ENCODE measurements around the gene LIPG.
"Not testable (repeated sequence)": the region's sequence is repeated elsewhere in the genome, so short reads cannot be mapped to it uniquely, and the experiment has no call there.

LIPG gene

DNA sequence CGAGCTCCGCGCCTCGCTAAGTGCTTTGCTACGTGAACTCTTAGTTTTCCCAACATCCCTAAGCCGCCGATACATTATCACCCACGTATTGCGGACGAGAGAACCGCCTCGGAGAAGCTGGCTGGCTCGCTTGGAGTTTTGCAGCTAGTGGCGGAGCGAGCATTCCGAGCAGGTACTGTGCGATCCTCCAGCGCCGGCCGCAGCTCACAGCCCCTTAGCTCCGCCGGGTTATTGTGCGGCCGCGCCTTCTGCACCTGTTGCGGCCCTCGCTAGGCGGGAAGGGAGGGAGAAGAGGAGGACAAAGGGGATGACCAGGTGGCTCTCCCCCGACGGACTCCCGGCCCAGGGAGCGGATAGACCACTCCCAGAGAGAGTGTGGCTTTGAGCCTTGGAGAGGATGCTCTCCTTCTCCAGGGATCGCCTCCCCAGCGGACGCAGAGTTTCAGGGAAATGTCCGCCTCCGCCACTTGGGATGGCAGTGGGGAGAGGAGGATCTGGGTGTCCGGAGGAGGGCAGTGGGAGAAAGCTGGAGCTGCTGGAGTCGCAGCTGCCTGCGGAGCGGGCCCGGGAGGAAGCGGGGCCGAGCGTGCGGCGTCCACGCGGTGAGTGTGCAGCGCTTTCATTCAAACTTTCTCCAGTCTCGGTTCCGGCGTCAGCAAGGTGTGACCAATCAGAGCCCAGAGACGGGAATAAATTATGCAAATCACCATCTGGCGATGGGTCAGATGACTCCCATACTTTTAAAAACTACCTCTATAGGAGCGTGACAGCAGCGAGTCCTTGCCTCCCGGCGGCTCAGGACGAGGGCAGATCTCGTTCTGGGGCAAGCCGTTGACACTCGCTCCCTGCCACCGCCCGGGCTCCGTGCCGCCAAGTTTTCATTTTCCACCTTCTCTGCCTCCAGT lies at the start of gene LIPG:
TSS of gene LIPG (plus strand) at position 769 of the 905 bp plus-strand sequence. CDS start 252 bp downstream, outside the sequence.
- DNase-seq (ENCODE audit: low spot score): peak; percentile 56
- no peak within 1 kb of the TSS for H3K27ac Mint-ChIP-seq
- peaks cover 74% of the 10 kb centered on the region for H3K27me3 Mint-ChIP-seq (ENCODE audit: low read depth)
- no peaks in the 10 kb centered on the region for H3K9me3 Mint-ChIP-seq
- H3K36me3 Mint-ChIP-seq (ENCODE audit: low read depth): no peaks in the 10 kb centered on the region
- peak within 1 kb of the TSS; percentile 75 for H3K4me3 Mint-ChIP-seq
- H3K4me1 Mint-ChIP-seq (ENCODE audit: low read depth): peaks cover 15% of the 10 kb centered on the region

DNA sequence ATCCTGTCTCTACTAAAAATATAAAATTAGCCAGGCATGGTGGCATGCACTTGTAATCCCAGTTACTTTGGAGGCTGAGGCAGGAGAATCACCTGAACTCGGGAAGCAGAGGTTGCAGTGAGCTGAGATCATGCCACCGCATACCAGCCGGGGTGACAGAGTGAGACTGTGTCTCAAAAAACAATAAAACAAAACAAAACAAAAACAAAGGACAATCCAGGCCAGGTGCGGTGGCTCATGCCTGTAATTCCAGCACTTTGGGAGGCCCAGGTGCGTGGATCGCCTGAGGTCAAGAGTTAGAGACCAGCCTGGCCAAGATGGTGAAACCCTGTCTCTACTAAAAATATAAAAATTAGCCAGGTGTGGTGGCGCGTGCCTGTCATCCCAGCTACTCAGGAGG lies 49.0 kb upstream of the LIPG start:
- DNase-seq (ENCODE audit: low spot score); H3K27me3 Mint-ChIP-seq (ENCODE audit: low read depth); H3K4me3 Mint-ChIP-seq; H3K36me3 Mint-ChIP-seq (ENCODE audit: low read depth); H3K27ac Mint-ChIP-seq; H3K9me3 Mint-ChIP-seq; H3K4me1 Mint-ChIP-seq (ENCODE audit: low read depth): not testable (repeated sequence)

GRCh38 chr18:49514577-49514976 lies 47.3 kb upstream of the LIPG start:
- no peak for DNase-seq (ENCODE audit: low spot score)
- peaks cover 8% of the 10 kb centered on the region for H3K27me3 Mint-ChIP-seq (ENCODE audit: low read depth)
- H3K4me3 Mint-ChIP-seq: no peak overlapping the region
- no peaks in the 10 kb centered on the region for H3K4me1 Mint-ChIP-seq (ENCODE audit: low read depth)
- H3K36me3 Mint-ChIP-seq (ENCODE audit: low read depth): no peaks in the 10 kb centered on the region
- no peak overlapping the region for H3K27ac Mint-ChIP-seq
- no peaks in the 10 kb centered on the region for H3K9me3 Mint-ChIP-seq

GRCh38 chr18:49515003-49515402 lies 46.9 kb upstream of the LIPG start:
- not testable (repeated sequence) for DNase-seq (ENCODE audit: low spot score); H3K27ac Mint-ChIP-seq; H3K9me3 Mint-ChIP-seq; H3K27me3 Mint-ChIP-seq (ENCODE audit: low read depth); H3K4me1 Mint-ChIP-seq (ENCODE audit: low read depth); H3K4me3 Mint-ChIP-seq; H3K36me3 Mint-ChIP-seq (ENCODE audit: low read depth)

GRCh38 chr18:49515516-49515915 lies 46.3 kb upstream of the LIPG start:
- H3K4me3 Mint-ChIP-seq: no peak overlapping the region
- DNase-seq (ENCODE audit: low spot score): no peak
- H3K4me1 Mint-ChIP-seq (ENCODE audit: low read depth): no peaks in the 10 kb centered on the region
- no peaks in the 10 kb centered on the region for H3K9me3 Mint-ChIP-seq
- no peaks in the 10 kb centered on the region for H3K36me3 Mint-ChIP-seq (ENCODE audit: low read depth)
- no peak overlapping the region for H3K27ac Mint-ChIP-seq
- peaks cover 8% of the 10 kb centered on the region for H3K27me3 Mint-ChIP-seq (ENCODE audit: low read depth)

GRCh38 chr18:49517483-49517882 lies 44.4 kb upstream of the LIPG start:
- H3K27me3 Mint-ChIP-seq (ENCODE audit: low read depth): peaks cover 9% of the 10 kb centered on the region
- H3K9me3 Mint-ChIP-seq: no peaks in the 10 kb centered on the region
- H3K36me3 Mint-ChIP-seq (ENCODE audit: low read depth): no peaks in the 10 kb centered on the region
- no peaks in the 10 kb centered on the region for H3K4me1 Mint-ChIP-seq (ENCODE audit: low read depth)
- no peak overlapping the region for H3K27ac Mint-ChIP-seq
- no peak overlapping the region for H3K4me3 Mint-ChIP-seq
- no peak for DNase-seq (ENCODE audit: low spot score)

GRCh38 chr18:49519101-49519971 lies 42.5 kb upstream of the LIPG start:
- DNase-seq (ENCODE audit: low spot score): no peak
- Mint-ChIP-seq H3K36me3 (ENCODE audit: low read depth) (no peaks in the 10 kb centered on the region), H3K4me1 (ENCODE audit: low read depth) (no peaks in the 10 kb centered on the region), H3K4me3 (no peak overlapping the region), H3K9me3 (no peaks in the 10 kb centered on the region), H3K27me3 (ENCODE audit: low read depth) (peaks cover 9% of the 10 kb centered on the region), H3K27ac (peak overlapping the region; percentile 24)

GRCh38 chr18:49520661-49521145 lies 41.2 kb upstream of the LIPG start:
- Mint-ChIP-seq H3K27me3 (ENCODE audit: low read depth) (peaks cover 9% of the 10 kb centered on the region), H3K4me3 (no peak overlapping the region), H3K9me3 (no peaks in the 10 kb centered on the region), H3K36me3 (ENCODE audit: low read depth) (no peaks in the 10 kb centered on the region), H3K27ac (no peak overlapping the region), H3K4me1 (ENCODE audit: low read depth) (no peaks in the 10 kb centered on the region)
- no peak for DNase-seq (ENCODE audit: low spot score)

- Mint-ChIP-seq H3K4me3 (no peak overlapping the region), H3K36me3 (ENCODE audit: low read depth) (no peaks in the 10 kb centered on the region), H3K27me3 (ENCODE audit: low read depth) (peaks cover 7% of the 10 kb centered on the region), H3K27ac (no peak overlapping the region), H3K4me1 (ENCODE audit: low read depth) (no peaks in the 10 kb centered on the region), H3K9me3 (no peaks in the 10 kb centered on the region)
- DNase-seq (ENCODE audit: low spot score): no peak
These were observed 40.5 kb upstream of the LIPG start for GRCh38 chr18:49521216-49521835.

GRCh38 chr18:49523580-49524093 lies 38.2 kb upstream of the LIPG start:
- H3K4me3 Mint-ChIP-seq; H3K27me3 Mint-ChIP-seq (ENCODE audit: low read depth); H3K9me3 Mint-ChIP-seq; H3K4me1 Mint-ChIP-seq (ENCODE audit: low read depth); H3K36me3 Mint-ChIP-seq (ENCODE audit: low read depth); DNase-seq (ENCODE audit: low spot score); H3K27ac Mint-ChIP-seq: not testable (repeated sequence)

GRCh38 chr18:49524349-49524748 lies 37.5 kb upstream of the LIPG start:
- no peaks in the 10 kb centered on the region for H3K9me3 Mint-ChIP-seq
- H3K4me3 Mint-ChIP-seq: no peak overlapping the region
- H3K36me3 Mint-ChIP-seq (ENCODE audit: low read depth): no peaks in the 10 kb centered on the region
- DNase-seq (ENCODE audit: low spot score): no peak
- peaks cover 2% of the 10 kb centered on the region for H3K27me3 Mint-ChIP-seq (ENCODE audit: low read depth)
- H3K4me1 Mint-ChIP-seq (ENCODE audit: low read depth): no peaks in the 10 kb centered on the region
- H3K27ac Mint-ChIP-seq: no peak overlapping the region

DNA sequence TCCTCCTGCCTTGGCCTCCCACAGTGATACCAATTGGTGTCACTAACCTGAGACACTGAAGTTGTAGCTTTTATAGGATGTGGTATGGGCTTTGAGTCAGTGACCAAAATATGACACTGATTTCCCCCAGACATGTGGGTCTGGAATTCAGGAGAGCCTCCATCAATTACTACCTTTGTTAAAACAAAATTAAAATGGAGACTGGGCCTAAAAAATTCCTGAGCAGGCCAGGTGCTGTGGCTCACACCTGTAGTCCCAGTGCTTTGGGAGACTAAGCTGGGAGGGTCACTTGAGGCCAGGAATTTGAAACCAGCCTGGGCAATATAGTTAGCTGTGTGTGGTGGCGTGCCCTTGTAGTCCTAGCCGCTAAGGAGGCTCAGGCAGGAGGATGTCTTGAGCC lies 36.9 kb upstream of the LIPG start:
- no peaks in the 10 kb centered on the region for H3K9me3 Mint-ChIP-seq

GRCh38 chr18:49525981-49526380 lies 35.9 kb upstream of the LIPG start:
- Mint-ChIP-seq H3K27me3 (ENCODE audit: low read depth) (peaks cover 3% of the 10 kb centered on the region), H3K36me3 (ENCODE audit: low read depth) (no peaks in the 10 kb centered on the region), H3K4me1 (ENCODE audit: low read depth) (no peaks in the 10 kb centered on the region), H3K9me3 (no peaks in the 10 kb centered on the region), H3K27ac (no peak overlapping the region), H3K4me3 (no peak overlapping the region)
- no peak for DNase-seq (ENCODE audit: low spot score)

More for the DNA sequence above, 36.9 kb upstream of the LIPG start:
- H3K4me3 Mint-ChIP-seq: no peak overlapping the region
- DNase-seq (ENCODE audit: low spot score): no peak
- H3K27me3 Mint-ChIP-seq (ENCODE audit: low read depth): peaks cover 2% of the 10 kb centered on the region
- H3K36me3 Mint-ChIP-seq (ENCODE audit: low read depth): no peaks in the 10 kb centered on the region
- H3K4me1 Mint-ChIP-seq (ENCODE audit: low read depth): no peaks in the 10 kb centered on the region
- H3K27ac Mint-ChIP-seq: no peak overlapping the region
